Measurements from ENCODE around the gene CTIF.

- TF ChIP-seq CTCF (conservative IDR thresholded peaks at IDR 0.05; ENCODE audit: low read depth, low read length) (no peak), EZH2phosphoT487 (IDR thresholded peaks at IDR 0.05; ENCODE audit: borderline replicate concordance, low read length) (no peak)
Observed at GRCh38 chr18:48773821-48774220, 235.0 kb downstream of the CTIF start.
